HG02678 (cell line): ENCODE measurements around the gene SMARCA2.

Experiments
- ATAC-seq: cut with Tn5 transposase; IDR thresholded peaks from one replicate; pipeline ENCODE4 v1.9.1; 2021; ENCODE audit warnings: mild to moderate bottlenecking, moderate library complexity; ENCODE audit not compliant: unreplicated experiment

The SMARCA2 gene

GRCh38 chr9:2014696-2015580 is at the start of gene SMARCA2:
TSS of gene SMARCA2 (plus strand) at chr9:2015347. CDS start at chr9:2029023, 13,676 bp downstream.
- ATAC-seq: peak; percentile 74

- no peak for ATAC-seq
Measured at GRCh38 chr9:1966725-1967366, 48.3 kb upstream of the SMARCA2 start.

- ATAC-seq: no peak
Measured at GRCh38 chr9:1969160-1969559, 46.0 kb upstream of the SMARCA2 start.

- no peak for ATAC-seq
Measured at GRCh38 chr9:1969898-1970297, 45.2 kb upstream of the SMARCA2 start.

- ATAC-seq: no peak
Measured at GRCh38 chr9:1972672-1973071, 42.5 kb upstream of the SMARCA2 start.

GRCh38 chr9:1977026-1977425 is 38.1 kb upstream of the SMARCA2 start:
- ATAC-seq: no peak

GRCh38 chr9:1978941-1979340 is 36.2 kb upstream of the SMARCA2 start:
- no peak for ATAC-seq

GRCh38 chr9:1979741-1980367 is 35.3 kb upstream of the SMARCA2 start:
- no peak for ATAC-seq

GRCh38 chr9:1980387-1980786 is 34.8 kb upstream of the SMARCA2 start:
- no peak for ATAC-seq

GRCh38 chr9:1982074-1982473 is 33.1 kb upstream of the SMARCA2 start:
- ATAC-seq: no peak

GRCh38 chr9:1986341-1986740 is 28.8 kb upstream of the SMARCA2 start:
- no peak for ATAC-seq

- ATAC-seq: no peak
Measured at GRCh38 chr9:1989500-1989899, 25.6 kb upstream of the SMARCA2 start.

GRCh38 chr9:1994180-1994579 is 21.0 kb upstream of the SMARCA2 start:
- no peak for ATAC-seq

GRCh38 chr9:1995084-1995483 is 20.1 kb upstream of the SMARCA2 start:
- ATAC-seq: no peak

- ATAC-seq: no peak
Measured at GRCh38 chr9:1996156-1996555, 19.0 kb upstream of the SMARCA2 start.

- no peak for ATAC-seq
Measured at GRCh38 chr9:1997646-1998045, 17.5 kb upstream of the SMARCA2 start.

GRCh38 chr9:1998111-1998510 is 17.0 kb upstream of the SMARCA2 start:
- ATAC-seq: no peak

GRCh38 chr9:2000314-2000713 is 14.8 kb upstream of the SMARCA2 start:
- no peak for ATAC-seq

GRCh38 chr9:2008372-2008771 is 6.8 kb upstream of the SMARCA2 start:
- ATAC-seq: no peak

GRCh38 chr9:2012347-2012746 is 2.8 kb upstream of the SMARCA2 start:
- ATAC-seq: peak; percentile 23

GRCh38 chr9:2013743-2014475 is 1.2 kb upstream of the SMARCA2 start:
- ATAC-seq: no peak
